Measurements from ENCODE around the gene PKP1.

PKP1 gene

GRCh38 chr1:201299968-201300367, 16.7 kb downstream of the PKP1 start:
- no peak overlapping the region for H3K4me3 ChIP-seq (ENCODE audit: low read depth in 1 of 2, low read length in 2 of 2)
- no peaks in the 10 kb centered on the region for H4K20me1 ChIP-seq (ENCODE audit: insufficient read depth, low read length)
- no peak overlapping the region for H3K9ac ChIP-seq (ENCODE audit: low read depth, low read length)
- DNase-seq (no peak), ATAC-seq (ENCODE audit: insufficient read depth, low read depth) (no peak)
- H3K4me1 ChIP-seq (ENCODE audit: insufficient read depth, low read length), result peaks cover 7% of the 10 kb centered on the region; the same call in 1 of the 2 replicates
- no peaks in the 10 kb centered on the region for H3K79me2 ChIP-seq (ENCODE audit: insufficient read depth, low read length)
- H3K27me3 ChIP-seq (ENCODE audit: insufficient read depth, low read length, poor library complexity), result no peaks in the 10 kb centered on the region
- H3K27ac ChIP-seq (ENCODE audit: low read length), result no peak overlapping the region
- H3K4me2 ChIP-seq (ENCODE audit: insufficient read depth, low read length), result no peak overlapping the region
- TF ChIP-seq CTCF (IDR thresholded peaks at IDR 0.05; ENCODE audit: borderline replicate concordance, extremely low read depth, low read length, poor library complexity, severe bottlenecking) (no peak), EZH2 (IDR thresholded peaks at IDR 0.05; ENCODE audit: borderline replicate concordance, low read depth, low read length, severe bottlenecking) (no peak)
- no peaks in the 10 kb centered on the region for H3K36me3 ChIP-seq (ENCODE audit: insufficient read depth, low read length)
- H3K9me3 ChIP-seq (ENCODE audit: insufficient read depth, low read length, severe bottlenecking), result no peaks in the 10 kb centered on the region
- H2AFZ ChIP-seq (ENCODE audit: low read depth, low read length), result no peak overlapping the region

GRCh38 chr1:201300641-201301040, 17.3 kb downstream of the PKP1 start:
- Histone ChIP-seq H3K27ac (ENCODE audit: low read length) (no peak overlapping the region), H4K20me1 (ENCODE audit: insufficient read depth, low read length) (no peaks in the 10 kb centered on the region), H3K9ac (ENCODE audit: low read depth, low read length) (no peak overlapping the region), H3K79me2 (ENCODE audit: insufficient read depth, low read length) (no peaks in the 10 kb centered on the region), H3K9me3 (ENCODE audit: insufficient read depth, low read length, severe bottlenecking) (no peaks in the 10 kb centered on the region), H3K4me1 (ENCODE audit: insufficient read depth, low read length) (peaks cover 7% of the 10 kb centered on the region; the same call in 1 of the 2 replicates), H3K36me3 (ENCODE audit: insufficient read depth, low read length) (no peaks in the 10 kb centered on the region), H3K4me2 (ENCODE audit: insufficient read depth, low read length) (no peak overlapping the region), H3K4me3 (ENCODE audit: low read depth in 1 of 2, low read length in 2 of 2) (no peak overlapping the region), H2AFZ (ENCODE audit: low read depth, low read length) (no peak overlapping the region), H3K27me3 (ENCODE audit: insufficient read depth, low read length, poor library complexity) (no peaks in the 10 kb centered on the region)
- DNase-seq, result no peak
- ATAC-seq (ENCODE audit: insufficient read depth, low read depth), result no peak
- TF ChIP-seq EZH2 (IDR thresholded peaks at IDR 0.05; ENCODE audit: borderline replicate concordance, low read depth, low read length, severe bottlenecking) (no peak), CTCF (IDR thresholded peaks at IDR 0.05; ENCODE audit: borderline replicate concordance, extremely low read depth, low read length, poor library complexity, severe bottlenecking) (no peak)

- Histone ChIP-seq H3K9ac (ENCODE audit: low read depth, low read length) (no peak overlapping the region), H3K27me3 (ENCODE audit: insufficient read depth, low read length, poor library complexity) (no peaks in the 10 kb centered on the region), H3K4me3 (ENCODE audit: low read depth in 1 of 2, low read length in 2 of 2) (no peak overlapping the region), H3K9me3 (ENCODE audit: insufficient read depth, low read length, severe bottlenecking) (no peaks in the 10 kb centered on the region), H3K27ac (ENCODE audit: low read length) (no peak overlapping the region), H3K36me3 (ENCODE audit: insufficient read depth, low read length) (no peaks in the 10 kb centered on the region), H3K79me2 (ENCODE audit: insufficient read depth, low read length) (no peaks in the 10 kb centered on the region), H3K4me2 (ENCODE audit: insufficient read depth, low read length) (no peak overlapping the region), H3K4me1 (ENCODE audit: insufficient read depth, low read length) (peaks cover 3% of the 10 kb centered on the region; the same call in 1 of the 2 replicates), H4K20me1 (ENCODE audit: insufficient read depth, low read length) (no peaks in the 10 kb centered on the region), H2AFZ (ENCODE audit: low read depth, low read length) (no peak overlapping the region)
- ATAC-seq (ENCODE audit: insufficient read depth, low read depth) (no peak), DNase-seq (no peak)
- TF ChIP-seq CTCF (IDR thresholded peaks at IDR 0.05; ENCODE audit: borderline replicate concordance, extremely low read depth, low read length, poor library complexity, severe bottlenecking), result no peak
- no peak for TF ChIP-seq EZH2 (IDR thresholded peaks at IDR 0.05; ENCODE audit: borderline replicate concordance, low read depth, low read length, severe bottlenecking)
Measured at GRCh38 chr1:201302163-201303152, 19.2 kb downstream of the PKP1 start.

Data from DND-41 (cell line).